HUES6 (cell line): ENCODE data around the gene ARHGEF6.
"Not testable (repeated sequence)": the region's sequence is repeated elsewhere in the genome, so short reads cannot be mapped to it uniquely, and the experiment has no call there.

ENCODE experiments used
- H3K27ac ChIP-seq: 2 replicates; pipeline ENCODE4 v1.7.0; 2013; ENCODE audit warnings: low read depth, mild to moderate bottlenecking, low read length, inconsistent platforms
- H3K27me3 ChIP-seq: 2 replicates; pipeline ENCODE4 v1.6.1; 2013; ENCODE audit warnings: low read length; ENCODE audit not compliant: control insufficient read depth, insufficient read depth
- H3K36me3 ChIP-seq: 2 replicates; pipeline ENCODE4 v1.6.1; 2013; ENCODE audit warnings: low read length; ENCODE audit not compliant: control insufficient read depth, insufficient read depth
- H3K4me1 ChIP-seq: 2 replicates; pipeline ENCODE4 v1.6.1; 2013; ENCODE audit warnings: low read length; ENCODE audit not compliant: control insufficient read depth, insufficient read depth
- H3K4me3 ChIP-seq: 2 replicates; pipeline ENCODE4 v1.5.1; 2013; ENCODE audit warnings: low read depth, low read length
- H3K9ac ChIP-seq: one replicate; pipeline ENCODE4 v1.6.1; 2013; ENCODE audit warnings: mild to moderate bottlenecking, low read length
- H3K9me3 ChIP-seq: 2 replicates; pipeline ENCODE4 v1.6.1; 2013; ENCODE audit warnings: low read depth, low read length; ENCODE audit not compliant: control insufficient read depth, insufficient read depth

ARHGEF6 gene

DNA sequence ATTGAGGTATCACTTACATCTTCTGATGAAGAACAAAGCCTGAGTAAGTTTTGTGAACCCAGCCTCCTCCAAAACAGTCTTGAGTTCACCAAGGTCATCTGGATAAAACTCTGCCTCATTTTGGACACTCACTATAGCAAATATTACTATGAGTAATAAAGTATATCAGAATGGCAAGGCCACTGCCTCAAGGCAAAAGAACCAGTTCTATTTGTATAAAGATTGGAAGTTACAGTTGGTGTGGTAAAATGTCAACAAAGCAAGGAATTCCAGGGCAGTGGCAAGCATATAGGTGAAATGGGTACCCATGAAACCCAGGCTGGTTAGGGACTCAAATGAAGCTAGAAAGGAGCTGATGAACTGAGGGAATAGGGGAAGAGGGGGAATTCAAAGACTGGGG lies 2.4 kb upstream of the ARHGEF6 start:
- H3K9me3 ChIP-seq: no peaks in the 10 kb centered on the region
- no peak overlapping the region for H3K9ac ChIP-seq
- no peaks in the 10 kb centered on the region; the same call in 1 of the 2 replicates for H3K4me1 ChIP-seq
- no peaks in the 10 kb centered on the region for H3K36me3 ChIP-seq
- H3K27me3 ChIP-seq: no peaks in the 10 kb centered on the region; the same call in 1 of the 2 replicates
- no peak overlapping the region for H3K27ac ChIP-seq
- no peak overlapping the region for H3K4me3 ChIP-seq

- no peaks in the 10 kb centered on the region for H3K36me3 ChIP-seq
- H3K9ac ChIP-seq: no peak overlapping the region
- H3K4me1 ChIP-seq: no peaks in the 10 kb centered on the region; the same call in 1 of the 2 replicates
- H3K4me3 ChIP-seq: no peak overlapping the region
- no peaks in the 10 kb centered on the region for H3K9me3 ChIP-seq
- H3K27ac ChIP-seq: no peak overlapping the region
- no peaks in the 10 kb centered on the region; the same call in 1 of the 2 replicates for H3K27me3 ChIP-seq
Measured at GRCh38 chrX:136781180-136781797, 557 bp upstream of the ARHGEF6 start.

GRCh38 chrX:136780241-136780640 lies 491 bp downstream of the ARHGEF6 start:
- H3K27me3 ChIP-seq: no peaks in the 10 kb centered on the region; the same call in 1 of the 2 replicates
- no peaks in the 10 kb centered on the region for H3K9me3 ChIP-seq
- no peak overlapping the region for H3K27ac ChIP-seq
- H3K4me1 ChIP-seq: no peaks in the 10 kb centered on the region; the same call in 1 of the 2 replicates
- H3K36me3 ChIP-seq: no peaks in the 10 kb centered on the region
- H3K9ac ChIP-seq: no peak overlapping the region
- no peak overlapping the region for H3K4me3 ChIP-seq

DNA sequence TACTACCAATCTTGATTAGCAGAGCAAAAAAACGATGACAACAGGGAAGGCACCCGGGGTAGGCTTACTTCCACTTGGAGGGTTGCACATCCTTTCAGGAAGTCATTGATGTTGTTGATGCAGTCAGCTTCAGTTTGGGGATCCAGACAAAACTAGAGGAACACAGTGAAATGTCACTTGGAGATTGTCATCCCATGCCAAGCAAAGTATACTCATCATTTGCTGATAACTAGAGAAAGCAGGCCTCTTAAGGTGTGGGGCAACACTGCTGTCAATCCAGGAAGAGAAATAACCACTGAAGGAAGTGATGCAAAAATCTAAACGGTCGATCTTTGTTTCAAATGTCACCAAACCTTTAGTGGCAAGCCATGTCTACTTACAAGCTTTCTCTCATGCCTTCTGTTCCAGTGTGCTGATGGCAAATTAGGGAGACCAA lies 1.4 kb downstream of the ARHGEF6 start:
- no peak overlapping the region for H3K27ac ChIP-seq
- H3K4me1 ChIP-seq: no peaks in the 10 kb centered on the region; the same call in 1 of the 2 replicates
- no peaks in the 10 kb centered on the region for H3K9me3 ChIP-seq
- no peak overlapping the region for H3K4me3 ChIP-seq
- no peaks in the 10 kb centered on the region for H3K36me3 ChIP-seq
- H3K27me3 ChIP-seq: no peaks in the 10 kb centered on the region; the same call in 1 of the 2 replicates
- H3K9ac ChIP-seq: no peak overlapping the region

- Histone ChIP-seq H3K4me3 (no peak overlapping the region), H3K36me3 (no peaks in the 10 kb centered on the region), H3K27me3 (no peaks in the 10 kb centered on the region; the same call in 1 of the 2 replicates), H3K27ac (no peak overlapping the region), H3K9ac (no peak overlapping the region), H3K4me1 (no peaks in the 10 kb centered on the region; the same call in 1 of the 2 replicates), H3K9me3 (no peaks in the 10 kb centered on the region)
Measured at GRCh38 chrX:136778916-136779315, 1.8 kb downstream of the ARHGEF6 start.

DNA sequence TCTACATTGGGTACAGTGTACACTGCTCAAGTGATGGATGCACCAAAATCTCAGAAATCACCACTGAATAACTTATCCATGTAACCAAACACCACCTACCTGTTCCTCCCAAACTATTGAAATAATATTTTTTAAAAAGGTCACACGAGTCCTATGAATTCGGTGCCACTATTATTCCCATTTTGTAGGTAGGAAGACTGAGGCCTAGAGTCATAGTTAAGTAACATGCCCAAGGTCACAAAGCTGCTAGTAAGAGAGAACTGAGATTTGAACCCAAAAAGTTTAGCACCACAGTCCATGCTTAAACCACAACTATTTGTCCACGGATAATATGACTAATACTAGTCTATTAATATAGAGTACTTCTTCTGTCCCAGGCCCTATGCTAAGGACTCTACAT lies 2.7 kb downstream of the ARHGEF6 start:
- Histone ChIP-seq H3K36me3 (no peaks in the 10 kb centered on the region), H3K4me1 (no peaks in the 10 kb centered on the region; the same call in 1 of the 2 replicates), H3K27ac (no peak overlapping the region), H3K9ac (no peak overlapping the region), H3K27me3 (no peaks in the 10 kb centered on the region; the same call in 1 of the 2 replicates), H3K4me3 (no peak overlapping the region), H3K9me3 (no peaks in the 10 kb centered on the region)

DNA sequence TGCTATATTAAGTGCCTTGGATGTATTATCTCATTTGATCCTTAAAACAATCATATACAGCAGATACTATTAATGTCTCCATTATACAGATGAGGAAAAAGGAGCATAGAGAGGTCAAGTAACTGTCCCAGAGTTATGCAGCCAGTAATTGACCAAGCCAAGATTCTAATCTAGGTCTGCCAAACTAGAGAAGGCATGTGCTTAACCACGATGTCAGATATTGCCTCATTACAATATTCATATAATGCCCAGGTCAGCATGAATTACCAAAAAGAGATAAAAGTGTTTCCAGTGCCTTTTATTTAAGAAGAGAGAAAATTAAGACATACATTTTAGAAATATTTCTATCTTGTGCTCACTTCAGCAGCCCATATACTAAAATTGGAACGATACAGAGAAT lies 7.1 kb downstream of the ARHGEF6 start:
- no peak overlapping the region for H3K27ac ChIP-seq
- no peak overlapping the region for H3K4me3 ChIP-seq
- H3K27me3 ChIP-seq: no peaks in the 10 kb centered on the region
- H3K4me1 ChIP-seq: peaks cover 4% of the 10 kb centered on the region
- H3K36me3 ChIP-seq: no peaks in the 10 kb centered on the region
- no peak overlapping the region for H3K9ac ChIP-seq
- no peaks in the 10 kb centered on the region for H3K9me3 ChIP-seq

DNA sequence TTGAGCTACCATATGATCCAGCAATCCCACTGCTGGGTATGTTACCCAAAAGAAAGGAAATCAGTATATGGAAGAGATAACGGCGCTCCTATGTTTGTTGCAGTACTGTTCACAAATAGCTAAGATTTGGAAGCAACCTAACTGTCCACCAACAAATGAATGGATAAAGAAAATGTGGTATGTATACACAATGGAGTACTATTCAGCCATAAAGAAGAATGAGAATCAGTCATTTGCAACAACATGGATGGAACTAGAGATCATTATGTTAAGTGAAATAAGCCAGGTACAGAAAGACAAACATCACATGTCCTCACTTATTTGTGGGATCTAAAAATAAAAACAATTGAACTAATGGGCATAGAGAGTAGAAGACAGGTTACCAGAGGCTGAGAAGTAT lies 8.9 kb downstream of the ARHGEF6 start:
- H3K4me3 ChIP-seq, H3K9ac ChIP-seq, H3K9me3 ChIP-seq, H3K27ac ChIP-seq, H3K36me3 ChIP-seq, H3K27me3 ChIP-seq: not testable (repeated sequence)
- peaks cover 13% of the 10 kb centered on the region for H3K4me1 ChIP-seq

GRCh38 chrX:136768469-136769084 lies 12.2 kb downstream of the ARHGEF6 start:
- no peak overlapping the region; the same call in 1 of the 2 replicates for H3K4me3 ChIP-seq
- H3K9me3 ChIP-seq: peaks cover 5% of the 10 kb centered on the region
- no peaks in the 10 kb centered on the region for H3K36me3 ChIP-seq
- no peak overlapping the region for H3K9ac ChIP-seq
- H3K27ac ChIP-seq: no peak overlapping the region
- peaks cover 21% of the 10 kb centered on the region for H3K4me1 ChIP-seq
- peaks cover 7% of the 10 kb centered on the region for H3K27me3 ChIP-seq

- Histone ChIP-seq H3K9ac (peak overlapping the region; percentile 44), H3K9me3 (peaks cover 5% of the 10 kb centered on the region), H3K4me3 (peak overlapping the region; percentile 66), H3K4me1 (peaks cover 21% of the 10 kb centered on the region), H3K27ac (no peak overlapping the region; the same call in 1 of the 2 replicates), H3K27me3 (peaks cover 7% of the 10 kb centered on the region), H3K36me3 (no peaks in the 10 kb centered on the region)
Measured at GRCh38 chrX:136767104-136767941, 13.4 kb downstream of the ARHGEF6 start.

- H3K36me3 ChIP-seq: no peaks in the 10 kb centered on the region
- peak overlapping the region; percentile 66 for H3K4me3 ChIP-seq
- H3K9me3 ChIP-seq: peaks cover 5% of the 10 kb centered on the region
- H3K27me3 ChIP-seq: peaks cover 7% of the 10 kb centered on the region
- peaks cover 21% of the 10 kb centered on the region for H3K4me1 ChIP-seq
- H3K27ac ChIP-seq: no peak overlapping the region
- peak overlapping the region; percentile 44 for H3K9ac ChIP-seq
Measured at GRCh38 chrX:136766785-136767103, 14.0 kb downstream of the ARHGEF6 start.
